PC-9 (cell line): ENCODE data around the gene TMEM11. TPM values are rescaled to one million over a fixed set of nuclear protein-coding genes. Genes with fewer than 3 reads are reported as not detected.

ENCODE experiments used
- BruUV-seq: library from RNA; stranded (reverse); fragments of 400-500 nt; replicated peaks from 2 replicates; lab custom pipeline; 2021; lab: Mats Ljungman, UMichigan
- CTCF ChIA-PET: fragments of 300-600 bp; sonication (Branson Sonifier 250); formaldehyde crosslinking; loops from one replicate; lab custom pipeline; 2022; ENCODE audit warnings: antibody characterized with exemption; lab: Charles Lee
- POLR2A ChIA-PET: fragments of 300-600 bp; sonication (Branson Sonifier 250); formaldehyde crosslinking; loops from one replicate; lab custom pipeline; 2022; ENCODE audit warnings: antibody characterized with exemption; ENCODE audit not compliant: unreplicated experiment; lab: Charles Lee
- DNase-seq, 2 experiments: peaks; one replicate each; pipeline versions ENCODE4 v3.0.0 to v3.0.0-alpha.2; 2015 to 2022; ENCODE audit warnings: mixed read lengths in 1 of 2
- H2AFZ ChIP-seq: fragments of 200-600 bp; sonication (generic); 2 replicates; pipeline ENCODE4 v1.8.1; 2017; ENCODE audit warnings: antibody characterized with exemption
- H3F3A ChIP-seq: fragments of 200-600 bp; sonication (generic); 2 replicates; pipeline ENCODE4 v1.8.1; 2017; ENCODE audit warnings: antibody characterized with exemption, mild to moderate bottlenecking, low read depth; ENCODE audit not compliant: insufficient read depth
- H3K27ac ChIP-seq: fragments of 200-600 bp; sonication (generic); 2 replicates; pipeline ENCODE4 v1.6.1; 2016; ENCODE audit warnings: mixed run types
- H3K27me3 ChIP-seq: fragments of 200-600 bp; sonication (generic); 2 replicates; pipeline ENCODE4 v1.6.1; 2016; ENCODE audit warnings: low read depth, mixed run types; ENCODE audit not compliant: insufficient read depth
- H3K36me3 ChIP-seq: fragments of 200-600 bp; sonication (generic); 2 replicates; pipeline ENCODE4 v1.6.1; 2016; ENCODE audit warnings: low read depth, mixed run types
- H3K4me1 ChIP-seq: fragments of 200-600 bp; sonication (generic); replicated peaks from 2 replicates; pipeline ENCODE4 v1.6.1; 2016; ENCODE audit warnings: mixed run types; ENCODE audit not compliant: insufficient read depth
- H3K4me2 ChIP-seq: fragments of 200-600 bp; sonication (generic); 2 replicates; pipeline ENCODE4 v1.6.1; 2017; ENCODE audit warnings: mixed run types
- H3K4me3 ChIP-seq: fragments of 200-600 bp; sonication (generic); 2 replicates; pipeline ENCODE4 v1.6.1; 2016; ENCODE audit warnings: mixed run types
- H3K79me2 ChIP-seq: fragments of 200-600 bp; sonication (generic); 2 replicates; pipeline ENCODE4 v1.6.1; 2017; ENCODE audit warnings: low read depth, mixed run types
- H3K9me2 ChIP-seq: fragments of 200-600 bp; sonication (generic); 2 replicates; pipeline ENCODE4 v1.8.1; 2017; ENCODE audit warnings: mild to moderate bottlenecking; ENCODE audit not compliant: insufficient read depth
- H3K9me3 ChIP-seq: fragments of 200-600 bp; sonication (generic); 2 replicates; pipeline ENCODE4 v1.8.1; 2016; ENCODE audit warnings: low read depth; ENCODE audit not compliant: insufficient read depth
- H4K20me1 ChIP-seq: fragments of 200-600 bp; sonication (generic); 2 replicates; pipeline ENCODE4 v1.8.1; 2017; ENCODE audit not compliant: insufficient read depth
- CTCF ChIP-seq: fragments of 200-600 bp; sonication (generic); conservative IDR thresholded peaks from 2 replicates; pipeline ENCODE4 v1.6.1; 2017; ENCODE audit warnings: mixed run types, antibody characterized with exemption, mild to moderate bottlenecking, moderate library complexity
- EZH2 ChIP-seq: fragments of 200-600 bp; sonication (generic); IDR thresholded peaks from 2 replicates; pipeline ENCODE4 v1.8.0; 2017; ENCODE audit warnings: antibody characterized with exemption, low read depth
- intact Hi-C: fragments of 100-400 bp; cut with micrococcal nuclease; formaldehyde crosslinking; loops from one replicate; pipeline ENCODE4 v1.10.0; 2022; ENCODE audit not compliant: unreplicated experiment
- total RNA-seq: library from RNA; stranded (reverse); gene quantifications from 2 replicates; pipeline ENCODE4 v1.2.3, GENCODE V29; 2021

TMEM11 gene
- total RNA-seq, 1 experiment from 2014 or later = 37.6 TPM

GRCh38 chr17:21199311-21199710 is 14.7 kb downstream of the TMEM11 start:
- no peak overlapping the region for H3K4me2 ChIP-seq
- BruUV-seq = no TSS peak
- H2AFZ ChIP-seq = no peak overlapping the region
- peaks cover 49% of the 10 kb centered on the region for H4K20me1 ChIP-seq
- peaks cover 9% of the 10 kb centered on the region; the same call in 1 of the 2 replicates for H3K36me3 ChIP-seq
- no peak overlapping the region for H3K27ac ChIP-seq
- DNase-seq = no peak
- POLR2A ChIA-PET = no interaction called here
- H3K79me2 ChIP-seq = peaks cover 44% of the 10 kb centered on the region
- H3K9me3 ChIP-seq = no peaks in the 10 kb centered on the region
- intact Hi-C loops = no loop called here
- CTCF ChIA-PET = no interaction called here
- H3F3A ChIP-seq = no peaks in the 10 kb centered on the region
- H3K27me3 ChIP-seq = no peaks in the 10 kb centered on the region
- no peak for TF ChIP-seq EZH2
- no peak for TF ChIP-seq CTCF
- no peak overlapping the region for H3K4me3 ChIP-seq
- no peaks in the 10 kb centered on the region for H3K9me2 ChIP-seq
- H3K4me1 ChIP-seq = no peaks in the 10 kb centered on the region

GRCh38 chr17:21198411-21198810 is 15.6 kb downstream of the TMEM11 start:
- Histone ChIP-seq H3K9me3 (no peaks in the 10 kb centered on the region), H3F3A (no peaks in the 10 kb centered on the region), H3K79me2 (peaks cover 39% of the 10 kb centered on the region), H3K4me2 (no peak overlapping the region), H3K4me1 (no peaks in the 10 kb centered on the region), H3K27ac (no peak overlapping the region), H3K27me3 (no peaks in the 10 kb centered on the region), H3K9me2 (no peaks in the 10 kb centered on the region), H3K4me3 (no peak overlapping the region), H4K20me1 (peaks cover 41% of the 10 kb centered on the region), H2AFZ (no peak overlapping the region), H3K36me3 (peaks cover 9% of the 10 kb centered on the region; the same call in 1 of the 2 replicates)
- DNase-seq = no peak
- BruUV-seq = no TSS peak
- ChIA-PET CTCF (no interaction called here), POLR2A (no interaction called here)
- intact Hi-C loops = no loop called here
- no peak for TF ChIP-seq EZH2
- no peak for TF ChIP-seq CTCF

GRCh38 chr17:21196126-21196525 is 17.8 kb downstream of the TMEM11 start:
- Histone ChIP-seq H3K9me2 (no peaks in the 10 kb centered on the region), H3K9me3 (no peaks in the 10 kb centered on the region), H3K4me1 (no peaks in the 10 kb centered on the region), H3K79me2 (peaks cover 20% of the 10 kb centered on the region), H3K36me3 (peaks cover 9% of the 10 kb centered on the region; the same call in 1 of the 2 replicates), H3K4me3 (no peak overlapping the region), H3K27ac (no peak overlapping the region), H3K27me3 (no peaks in the 10 kb centered on the region), H4K20me1 (peaks cover 22% of the 10 kb centered on the region), H3F3A (no peaks in the 10 kb centered on the region), H3K4me2 (no peak overlapping the region), H2AFZ (no peak overlapping the region)
- intact Hi-C loops = no loop called here
- no peak for DNase-seq
- no peak for TF ChIP-seq EZH2
- TF ChIP-seq CTCF = no peak
- no TSS peak for BruUV-seq
- ChIA-PET POLR2A (interaction anchor here (0.6 kb wide), 1 partner anchor 53 kb away, joined by 3 read pairs; no protein-coding TSS in a partner anchor), CTCF (interaction anchor here (0.7 kb wide), 1 partner anchor 323 kb away, joined by 4 read pairs; no protein-coding TSS in a partner anchor)
